A549 (cell line): ENCODE measurements around the gene CGB2.
"Not testable (repeated sequence)": the region's sequence is repeated elsewhere in the genome, so short reads cannot be mapped to it uniquely, and the experiment has no call there.

Experiments
- CEBPB ChIP-seq, 2 experiments: fragments of >200 bp in 1 of 2; sonication (Bioruptor Twin) in 1 of 2; formaldehyde crosslinking in 1 of 2; IDR thresholded peaks; 2 replicates each; pipeline ENCODE4 v1.6.1; 2012 to 2016
- MAFK ChIP-seq: fragments of 450-650 bp; IDR thresholded peaks from 2 replicates; pipeline ENCODE4 v1.6.1; 2014; ENCODE audit not compliant: partially characterized antibody
- POLR2A ChIP-seq: IDR thresholded peaks from 2 replicates; pipeline ENCODE4 v1.6.1; 2012; ENCODE audit warnings: mild to moderate bottlenecking, low read length
- RAD21 ChIP-seq, 2 experiments: fragments of >200 bp in 1 of 2; sonication (Bioruptor Twin) in 1 of 2; formaldehyde crosslinking in 1 of 2; IDR thresholded peaks in 1 of 2; conservative IDR thresholded peaks in 1 of 2; 2 replicates in 1 of 2; 3 replicates in 1 of 2; pipeline ENCODE4 v1.6.1; 2012 to 2018; ENCODE audit warnings: inconsistent platforms in 1 of 2
- TF ChIP-seq, protein P1 (sequence below): fragments of >200 bp; sonication (Bioruptor Twin); formaldehyde crosslinking; IDR thresholded peaks from 3 replicates; pipeline ENCODE4 v1.5.1; 2016
- TF ChIP-seq, protein P2 (sequence below): IDR thresholded peaks from 2 replicates; pipeline ENCODE4 v1.6.1; 2012
- TF ChIP-seq, protein P3 (sequence below): fragments of 200-600 bp; sonication (generic); IDR thresholded peaks from 2 replicates; pipeline ENCODE4 v1.6.1; 2016; ENCODE audit warnings: antibody characterized with exemption, mild to moderate bottlenecking, moderate library complexity

DNA sequence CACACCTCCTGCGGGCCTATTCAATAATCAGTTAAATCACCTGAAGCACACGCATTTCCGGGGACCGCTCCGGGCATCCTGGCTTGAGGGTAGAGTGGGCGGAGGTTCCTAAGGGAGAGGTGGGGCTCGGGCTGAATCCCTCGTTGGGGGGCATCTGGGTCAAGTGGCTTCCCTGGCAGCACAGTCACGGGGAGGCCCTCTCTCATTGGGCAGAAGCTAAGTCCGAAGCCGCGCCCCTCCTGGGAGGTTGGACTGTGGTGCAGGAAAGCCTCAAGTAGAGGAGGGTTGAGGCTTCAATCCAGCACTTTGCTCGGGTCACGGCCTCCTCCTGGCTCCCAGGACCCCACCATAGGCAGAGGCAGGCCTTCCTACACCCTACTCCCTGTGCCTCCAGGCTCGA, 11.9 kb downstream of the CGB2 start, which contains the start of gene CGB5:
- TF ChIP-seq, protein P1, sequence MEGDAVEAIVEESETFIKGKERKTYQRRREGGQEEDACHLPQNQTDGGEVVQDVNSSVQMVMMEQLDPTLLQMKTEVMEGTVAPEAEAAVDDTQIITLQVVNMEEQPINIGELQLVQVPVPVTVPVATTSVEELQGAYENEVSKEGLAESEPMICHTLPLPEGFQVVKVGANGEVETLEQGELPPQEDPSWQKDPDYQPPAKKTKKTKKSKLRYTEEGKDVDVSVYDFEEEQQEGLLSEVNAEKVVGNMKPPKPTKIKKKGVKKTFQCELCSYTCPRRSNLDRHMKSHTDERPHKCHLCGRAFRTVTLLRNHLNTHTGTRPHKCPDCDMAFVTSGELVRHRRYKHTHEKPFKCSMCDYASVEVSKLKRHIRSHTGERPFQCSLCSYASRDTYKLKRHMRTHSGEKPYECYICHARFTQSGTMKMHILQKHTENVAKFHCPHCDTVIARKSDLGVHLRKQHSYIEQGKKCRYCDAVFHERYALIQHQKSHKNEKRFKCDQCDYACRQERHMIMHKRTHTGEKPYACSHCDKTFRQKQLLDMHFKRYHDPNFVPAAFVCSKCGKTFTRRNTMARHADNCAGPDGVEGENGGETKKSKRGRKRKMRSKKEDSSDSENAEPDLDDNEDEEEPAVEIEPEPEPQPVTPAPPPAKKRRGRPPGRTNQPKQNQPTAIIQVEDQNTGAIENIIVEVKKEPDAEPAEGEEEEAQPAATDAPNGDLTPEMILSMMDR: not testable (repeated sequence)
- not testable (repeated sequence) for TF ChIP-seq MAFK; RAD21 (conservative IDR thresholded peaks at IDR 0.05 in 1 of 2, IDR thresholded peaks at IDR 0.05 in 1 of 2); POLR2A; CEBPB (IDR thresholded peaks at IDR 0.05)
- TF ChIP-seq, protein P2, sequence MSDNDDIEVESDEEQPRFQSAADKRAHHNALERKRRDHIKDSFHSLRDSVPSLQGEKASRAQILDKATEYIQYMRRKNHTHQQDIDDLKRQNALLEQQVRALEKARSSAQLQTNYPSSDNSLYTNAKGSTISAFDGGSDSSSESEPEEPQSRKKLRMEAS: not testable (repeated sequence)
- TF ChIP-seq, protein P3, sequence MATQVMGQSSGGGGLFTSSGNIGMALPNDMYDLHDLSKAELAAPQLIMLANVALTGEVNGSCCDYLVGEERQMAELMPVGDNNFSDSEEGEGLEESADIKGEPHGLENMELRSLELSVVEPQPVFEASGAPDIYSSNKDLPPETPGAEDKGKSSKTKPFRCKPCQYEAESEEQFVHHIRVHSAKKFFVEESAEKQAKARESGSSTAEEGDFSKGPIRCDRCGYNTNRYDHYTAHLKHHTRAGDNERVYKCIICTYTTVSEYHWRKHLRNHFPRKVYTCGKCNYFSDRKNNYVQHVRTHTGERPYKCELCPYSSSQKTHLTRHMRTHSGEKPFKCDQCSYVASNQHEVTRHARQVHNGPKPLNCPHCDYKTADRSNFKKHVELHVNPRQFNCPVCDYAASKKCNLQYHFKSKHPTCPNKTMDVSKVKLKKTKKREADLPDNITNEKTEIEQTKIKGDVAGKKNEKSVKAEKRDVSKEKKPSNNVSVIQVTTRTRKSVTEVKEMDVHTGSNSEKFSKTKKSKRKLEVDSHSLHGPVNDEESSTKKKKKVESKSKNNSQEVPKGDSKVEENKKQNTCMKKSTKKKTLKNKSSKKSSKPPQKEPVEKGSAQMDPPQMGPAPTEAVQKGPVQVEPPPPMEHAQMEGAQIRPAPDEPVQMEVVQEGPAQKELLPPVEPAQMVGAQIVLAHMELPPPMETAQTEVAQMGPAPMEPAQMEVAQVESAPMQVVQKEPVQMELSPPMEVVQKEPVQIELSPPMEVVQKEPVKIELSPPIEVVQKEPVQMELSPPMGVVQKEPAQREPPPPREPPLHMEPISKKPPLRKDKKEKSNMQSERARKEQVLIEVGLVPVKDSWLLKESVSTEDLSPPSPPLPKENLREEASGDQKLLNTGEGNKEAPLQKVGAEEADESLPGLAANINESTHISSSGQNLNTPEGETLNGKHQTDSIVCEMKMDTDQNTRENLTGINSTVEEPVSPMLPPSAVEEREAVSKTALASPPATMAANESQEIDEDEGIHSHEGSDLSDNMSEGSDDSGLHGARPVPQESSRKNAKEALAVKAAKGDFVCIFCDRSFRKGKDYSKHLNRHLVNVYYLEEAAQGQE: not testable (repeated sequence)
